ENCODE measurements around the gene RNPC3. TPM values are rescaled to one million over a fixed set of nuclear protein-coding genes. Genes with fewer than 3 reads are reported as not detected.

The RNPC3 gene
- polyA plus RNA-seq, 1 of the 3 experiments (the other 2 are of a cell fraction): 10.0 TPM

DNA sequence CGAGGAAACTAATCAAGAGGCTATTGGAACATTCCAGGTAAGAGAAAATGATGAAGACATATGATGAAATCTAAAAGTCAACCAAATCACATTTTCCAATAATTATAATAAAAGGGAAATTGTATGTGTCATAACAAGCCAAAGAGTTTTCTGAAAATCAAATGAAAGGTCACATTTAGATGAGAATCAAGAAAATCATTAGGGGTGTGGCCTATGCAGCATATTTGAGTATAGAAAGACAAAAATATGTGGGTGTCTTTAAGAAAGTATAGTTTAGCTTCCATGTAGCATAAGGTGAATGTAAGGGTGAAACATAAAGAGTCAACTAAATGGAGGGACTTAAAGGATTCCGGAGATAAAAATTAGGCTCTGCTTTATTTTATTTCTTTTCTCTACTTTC, 9.2 kb upstream of the RNPC3 start:
- ChIA-PET POLR2A (no interaction called here), CTCF (interaction anchor here (1.4 to 2.5 kb wide), 2 partner anchors 17 to 410 kb away, joined by 3 to 14 read pairs; no protein-coding TSS in a partner anchor)
- Histone ChIP-seq H3F3A (replicated peaks; ENCODE audit: insufficient read depth) (peaks cover 19% of the 10 kb centered on the region), H4K20me1 (ENCODE audit: insufficient read depth) (no peaks in the 10 kb centered on the region), H3K9ac (no peak overlapping the region), H3K4me3 (ENCODE audit: low read depth in 2 of 2, low read length in 1 of 2) (no peak overlapping the region), H3K9me2 (no peaks in the 10 kb centered on the region), H3K79me2 (ENCODE audit: insufficient read depth) (no peaks in the 10 kb centered on the region), H3K27ac (ENCODE audit: low read depth in 2 of 2, low read length in 1 of 2) (peak overlapping the region in 1 of 2 experiments; percentile 31; a peak in 2 of 4 replicates), H3K36me3 (replicated peaks in 1 of 2; ENCODE audit: control insufficient read depth in 1 of 2, insufficient read depth in 2 of 2, low read length in 1 of 2) (no peaks in the 10 kb centered on the region), H3K4me2 (peak overlapping the region; percentile 19; the same call in 1 of the 2 replicates), H2AFZ (ENCODE audit: low read depth) (no peak overlapping the region), H3K9me3 (no peaks in the 10 kb centered on the region), H3K27me3 (ENCODE audit: insufficient read depth) (no peaks in the 10 kb centered on the region), H3K4me1 (ENCODE audit: control insufficient read depth in 1 of 2, insufficient read depth in 2 of 2, low read depth in 1 of 2, low read length in 1 of 2) (peaks cover 0 to 6% of the 10 kb centered on the region in 2 experiments; a peak in 1 of 4 replicates)
- 65% methylated on average over 2 of the region's 2 CpGs for WGBS (ENCODE audit: low lambda C conversion rate)
- TF ChIP-seq TEAD4 (IDR thresholded peaks at IDR 0.05; ENCODE audit: borderline replicate concordance, insufficient read depth): no peak
- TF ChIP-seq RCOR1 (IDR thresholded peaks at IDR 0.05; ENCODE audit: low read length): no peak
- no peak for TF ChIP-seq MEF2A (IDR thresholded peaks at IDR 0.05; ENCODE audit: borderline replicate concordance, low read depth)
- TF ChIP-seq, protein P1, sequence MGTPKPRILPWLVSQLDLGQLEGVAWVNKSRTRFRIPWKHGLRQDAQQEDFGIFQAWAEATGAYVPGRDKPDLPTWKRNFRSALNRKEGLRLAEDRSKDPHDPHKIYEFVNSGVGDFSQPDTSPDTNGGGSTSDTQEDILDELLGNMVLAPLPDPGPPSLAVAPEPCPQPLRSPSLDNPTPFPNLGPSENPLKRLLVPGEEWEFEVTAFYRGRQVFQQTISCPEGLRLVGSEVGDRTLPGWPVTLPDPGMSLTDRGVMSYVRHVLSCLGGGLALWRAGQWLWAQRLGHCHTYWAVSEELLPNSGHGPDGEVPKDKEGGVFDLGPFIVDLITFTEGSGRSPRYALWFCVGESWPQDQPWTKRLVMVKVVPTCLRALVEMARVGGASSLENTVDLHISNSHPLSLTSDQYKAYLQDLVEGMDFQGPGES (IDR thresholded peaks at IDR 0.05; ENCODE audit: low read depth, low read length): no peak
- no peak for TF ChIP-seq NRF1 (IDR thresholded peaks at IDR 0.05; ENCODE audit: low read depth, low read length)
- TF ChIP-seq NFIC (IDR thresholded peaks at IDR 0.05; ENCODE audit: borderline replicate concordance): no peak
- TF ChIP-seq, protein P2, sequence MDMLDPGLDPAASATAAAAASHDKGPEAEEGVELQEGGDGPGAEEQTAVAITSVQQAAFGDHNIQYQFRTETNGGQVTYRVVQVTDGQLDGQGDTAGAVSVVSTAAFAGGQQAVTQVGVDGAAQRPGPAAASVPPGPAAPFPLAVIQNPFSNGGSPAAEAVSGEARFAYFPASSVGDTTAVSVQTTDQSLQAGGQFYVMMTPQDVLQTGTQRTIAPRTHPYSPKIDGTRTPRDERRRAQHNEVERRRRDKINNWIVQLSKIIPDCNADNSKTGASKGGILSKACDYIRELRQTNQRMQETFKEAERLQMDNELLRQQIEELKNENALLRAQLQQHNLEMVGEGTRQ (IDR thresholded peaks at IDR 0.05; ENCODE audit: borderline replicate concordance, low read depth, low read length): no peak
- TF ChIP-seq RAD21 (IDR thresholded peaks at IDR 0.05; ENCODE audit: low read length): no peak
- TF ChIP-seq, protein P3, sequence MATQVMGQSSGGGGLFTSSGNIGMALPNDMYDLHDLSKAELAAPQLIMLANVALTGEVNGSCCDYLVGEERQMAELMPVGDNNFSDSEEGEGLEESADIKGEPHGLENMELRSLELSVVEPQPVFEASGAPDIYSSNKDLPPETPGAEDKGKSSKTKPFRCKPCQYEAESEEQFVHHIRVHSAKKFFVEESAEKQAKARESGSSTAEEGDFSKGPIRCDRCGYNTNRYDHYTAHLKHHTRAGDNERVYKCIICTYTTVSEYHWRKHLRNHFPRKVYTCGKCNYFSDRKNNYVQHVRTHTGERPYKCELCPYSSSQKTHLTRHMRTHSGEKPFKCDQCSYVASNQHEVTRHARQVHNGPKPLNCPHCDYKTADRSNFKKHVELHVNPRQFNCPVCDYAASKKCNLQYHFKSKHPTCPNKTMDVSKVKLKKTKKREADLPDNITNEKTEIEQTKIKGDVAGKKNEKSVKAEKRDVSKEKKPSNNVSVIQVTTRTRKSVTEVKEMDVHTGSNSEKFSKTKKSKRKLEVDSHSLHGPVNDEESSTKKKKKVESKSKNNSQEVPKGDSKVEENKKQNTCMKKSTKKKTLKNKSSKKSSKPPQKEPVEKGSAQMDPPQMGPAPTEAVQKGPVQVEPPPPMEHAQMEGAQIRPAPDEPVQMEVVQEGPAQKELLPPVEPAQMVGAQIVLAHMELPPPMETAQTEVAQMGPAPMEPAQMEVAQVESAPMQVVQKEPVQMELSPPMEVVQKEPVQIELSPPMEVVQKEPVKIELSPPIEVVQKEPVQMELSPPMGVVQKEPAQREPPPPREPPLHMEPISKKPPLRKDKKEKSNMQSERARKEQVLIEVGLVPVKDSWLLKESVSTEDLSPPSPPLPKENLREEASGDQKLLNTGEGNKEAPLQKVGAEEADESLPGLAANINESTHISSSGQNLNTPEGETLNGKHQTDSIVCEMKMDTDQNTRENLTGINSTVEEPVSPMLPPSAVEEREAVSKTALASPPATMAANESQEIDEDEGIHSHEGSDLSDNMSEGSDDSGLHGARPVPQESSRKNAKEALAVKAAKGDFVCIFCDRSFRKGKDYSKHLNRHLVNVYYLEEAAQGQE (IDR thresholded peaks at IDR 0.05; ENCODE audit: low read depth, low read length): no peak
- no peak for TF ChIP-seq EP300 (IDR thresholded peaks at IDR 0.05; ENCODE audit: borderline replicate concordance in 1 of 2, low read depth in 1 of 2, low read length in 1 of 2)
- no peak for TF ChIP-seq TCF12 (IDR thresholded peaks at IDR 0.05)
- TF ChIP-seq JUND (IDR thresholded peaks at IDR 0.05): no peak
- TF ChIP-seq, protein P4, sequence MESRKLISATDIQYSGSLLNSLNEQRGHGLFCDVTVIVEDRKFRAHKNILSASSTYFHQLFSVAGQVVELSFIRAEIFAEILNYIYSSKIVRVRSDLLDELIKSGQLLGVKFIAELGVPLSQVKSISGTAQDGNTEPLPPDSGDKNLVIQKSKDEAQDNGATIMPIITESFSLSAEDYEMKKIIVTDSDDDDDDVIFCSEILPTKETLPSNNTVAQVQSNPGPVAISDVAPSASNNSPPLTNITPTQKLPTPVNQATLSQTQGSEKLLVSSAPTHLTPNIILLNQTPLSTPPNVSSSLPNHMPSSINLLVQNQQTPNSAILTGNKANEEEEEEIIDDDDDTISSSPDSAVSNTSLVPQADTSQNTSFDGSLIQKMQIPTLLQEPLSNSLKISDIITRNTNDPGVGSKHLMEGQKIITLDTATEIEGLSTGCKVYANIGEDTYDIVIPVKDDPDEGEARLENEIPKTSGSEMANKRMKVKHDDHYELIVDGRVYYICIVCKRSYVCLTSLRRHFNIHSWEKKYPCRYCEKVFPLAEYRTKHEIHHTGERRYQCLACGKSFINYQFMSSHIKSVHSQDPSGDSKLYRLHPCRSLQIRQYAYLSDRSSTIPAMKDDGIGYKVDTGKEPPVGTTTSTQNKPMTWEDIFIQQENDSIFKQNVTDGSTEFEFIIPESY (IDR thresholded peaks at IDR 0.05; ENCODE audit: borderline replicate concordance, low read depth): no peak
- no peak for TF ChIP-seq GATA2 (CRISPR knock-in tag; IDR thresholded peaks at IDR 0.05)
- no peak for TF ChIP-seq SMC3 (IDR thresholded peaks at IDR 0.05; ENCODE audit: low read depth, low read length)
- no peak for TF ChIP-seq GABPA (IDR thresholded peaks at IDR 0.05; ENCODE audit: low read depth)
- TF ChIP-seq POLR2AphosphoS5 (IDR thresholded peaks at IDR 0.05; ENCODE audit: low read depth, low read length): no peak
- no peak for TF ChIP-seq RFX5 (IDR thresholded peaks at IDR 0.05; ENCODE audit: low read length)
- no peak for DNase-seq

Data from SK-N-SH (cell line).